Adrenal gland (tissue), 5 donors: Measurements from ENCODE around the gene RNH1.

Experiments used
- CTCF ChIP-seq, 6 experiments: fragments of 450-650 bp in 4 of 6; fragments of 200-600 bp in 2 of 6; sonication (generic) in 1 of 6; IDR thresholded peaks; 1 replicate in 5 of 6; 2 replicates in 1 of 6; pipeline versions ENCODE4 v1.5.1 to v1.8.0; 2016 to 2021; ENCODE audit warnings: antibody characterized with exemption in 6 of 6, mild to moderate bottlenecking in 2 of 6, moderate library complexity in 1 of 6
- POLR2A ChIP-seq, 2 donors: fragments of 450-650 bp; IDR thresholded peaks; one replicate each; pipeline ENCODE4 v1.6.1; 2017; ENCODE audit warnings: antibody characterized with exemption in 2 of 2, mild to moderate bottlenecking in 2 of 2, moderate library complexity in 1 of 2
- donor health status: DM: no; HTN: no; CAD: no.

GRCh38 chr11:487571-488021, 19.4 kb downstream of the RNH1 start:
- TF ChIP-seq POLR2A (IDR thresholded peaks at IDR 0.05) (no peak), CTCF (IDR thresholded peaks at IDR 0.05) (no peak)
